ENCODE results near the gene FBXW8.

Gene FBXW8

GRCh38 chr12:116910645-116911451 is at the start of gene FBXW8:
FBXW8 (plus strand) TSS chr12:116910950; CDS start chr12:116911038, 88 bp downstream.
- DNase-seq: peak; percentile 77

DNA sequence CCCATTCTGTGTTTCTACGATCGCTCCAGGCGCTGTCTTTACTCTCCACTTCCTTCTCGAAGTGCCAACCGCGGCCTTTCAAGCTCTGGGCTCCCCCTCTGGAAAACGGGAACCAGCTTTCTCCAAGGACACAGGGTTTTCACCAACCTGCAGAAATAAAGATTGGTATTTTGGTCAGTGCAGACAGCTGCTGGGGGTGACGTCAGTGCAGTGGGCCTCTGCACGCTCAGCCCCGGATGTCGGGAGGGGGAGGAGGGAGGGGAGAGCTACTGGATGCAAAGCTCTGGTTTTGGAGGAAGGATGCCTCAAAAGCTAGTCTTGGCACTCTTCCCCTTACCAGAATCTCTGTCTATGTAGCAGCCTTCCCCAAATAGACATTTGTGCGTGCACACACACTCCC is 49.4 kb upstream of the FBXW8 start:
- peak; percentile 21 for DNase-seq

- no peak for DNase-seq
Observed at GRCh38 chr12:116862167-116862566, 48.6 kb upstream of the FBXW8 start.

DNA sequence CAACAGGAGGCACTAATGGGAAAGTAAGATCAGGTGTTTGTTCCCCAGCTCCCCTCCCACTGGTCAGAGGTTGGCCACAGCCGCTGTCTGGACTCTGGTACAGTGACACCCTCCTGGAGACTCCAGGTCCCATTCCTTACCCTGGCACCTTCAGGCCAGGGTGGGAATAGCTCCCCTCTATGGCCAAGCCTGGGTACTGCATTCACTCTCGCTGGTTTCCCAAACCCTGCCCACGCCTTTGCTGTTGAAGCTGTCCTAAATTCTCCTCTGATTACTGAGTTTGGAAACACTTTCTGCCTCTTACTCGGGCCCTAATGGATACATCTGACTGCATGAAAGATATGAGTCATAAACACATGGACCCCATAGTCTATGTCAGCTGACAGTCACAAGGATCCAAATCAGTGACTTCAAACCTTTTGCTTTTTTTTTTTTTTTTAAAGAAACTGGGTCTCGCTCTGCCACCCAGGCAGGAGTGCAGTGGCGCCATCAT is 47.4 kb upstream of the FBXW8 start:
- no peak for DNase-seq

GRCh38 chr12:116864371-116865160 is 46.2 kb upstream of the FBXW8 start:
- DNase-seq: no peak

- DNase-seq: no peak
Observed at GRCh38 chr12:116867523-116867922, 43.2 kb upstream of the FBXW8 start.

DNA sequence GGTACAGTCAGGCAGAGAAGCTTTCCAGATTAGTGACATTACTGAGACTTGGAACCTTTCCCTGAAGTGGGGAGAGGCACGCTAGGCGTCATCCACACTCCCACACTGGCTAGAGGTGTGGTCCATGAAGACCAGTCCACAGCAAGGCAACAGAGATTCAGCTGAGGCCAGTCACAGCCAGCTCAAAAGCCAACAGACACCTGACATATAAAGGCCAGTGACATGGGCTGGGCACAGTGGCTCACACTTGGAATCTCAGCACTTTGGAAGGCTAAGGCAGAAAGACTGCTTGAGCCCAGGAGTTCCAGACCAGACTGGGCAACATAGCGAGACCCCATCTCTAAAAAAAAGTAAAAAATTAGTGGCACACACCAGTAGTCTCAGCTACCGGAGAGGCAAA is 40.4 kb upstream of the FBXW8 start:
- DNase-seq: no peak

DNA sequence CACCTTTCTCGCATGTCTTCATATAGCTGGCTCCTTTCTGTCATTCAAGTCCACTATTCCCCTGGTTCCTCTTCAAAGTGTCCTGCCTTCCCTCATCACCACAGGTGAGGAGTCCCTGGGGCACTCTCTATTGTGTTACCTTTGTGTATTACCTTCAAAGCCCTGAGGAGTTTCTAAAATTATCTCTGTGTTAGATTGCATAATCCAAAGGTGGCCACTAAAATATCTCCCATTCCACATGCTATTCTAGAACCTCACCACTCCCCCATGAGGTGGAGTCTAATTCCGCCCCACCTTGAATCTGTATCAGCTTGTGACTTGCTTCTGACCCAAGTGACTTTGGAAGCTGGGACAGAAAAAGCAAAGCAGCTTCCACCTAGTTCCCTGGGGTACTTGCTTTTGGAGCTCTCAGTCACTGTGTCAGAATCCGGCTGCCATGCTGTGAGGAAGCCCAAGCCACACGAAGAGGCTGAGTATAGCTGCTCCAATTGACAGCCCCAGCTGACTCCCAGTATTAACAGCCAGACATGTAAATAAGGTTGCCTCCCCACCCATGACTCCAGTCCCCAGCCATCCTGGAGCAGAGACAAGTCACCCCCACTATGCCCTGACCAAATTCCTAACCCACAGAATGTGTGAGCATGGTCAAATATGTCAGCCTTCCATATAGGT is 36.3 kb upstream of the FBXW8 start:
- DNase-seq: no peak

DNA sequence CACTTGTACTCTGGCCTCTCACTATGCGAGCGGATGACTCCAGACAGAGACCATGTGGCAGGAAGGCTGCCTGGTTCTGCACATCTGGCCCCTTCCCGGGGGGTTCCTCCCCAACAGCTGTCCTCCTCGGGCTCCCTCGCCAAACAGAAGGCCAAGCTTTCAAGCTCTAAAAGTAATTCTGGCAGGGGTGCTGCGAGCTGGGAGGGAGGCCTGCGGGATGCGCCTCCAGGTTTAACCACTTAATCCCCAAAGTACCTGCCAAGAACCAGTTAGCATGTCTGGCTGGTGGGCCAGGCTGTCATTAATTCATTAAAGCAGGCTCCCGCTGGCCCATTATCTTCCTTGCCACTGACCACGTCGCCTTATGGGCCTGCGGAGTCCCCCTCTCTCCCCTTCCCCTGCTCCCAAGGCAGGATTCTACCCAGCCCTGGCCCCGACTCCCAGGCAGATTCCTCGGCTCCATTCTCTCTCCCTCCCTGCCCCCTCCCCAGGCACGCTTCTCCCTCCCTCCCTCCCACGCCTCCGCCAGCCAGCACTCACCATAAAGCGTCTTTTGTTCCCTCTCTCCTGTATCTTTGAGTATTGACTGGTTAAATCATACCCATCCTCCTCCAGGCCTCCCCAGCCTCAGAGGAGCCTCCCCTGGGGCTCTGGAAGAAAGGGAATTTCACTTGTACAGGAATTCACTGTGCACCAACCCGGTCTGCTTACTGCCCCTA is 34.4 kb upstream of the FBXW8 start:
- DNase-seq: no peak

DNA sequence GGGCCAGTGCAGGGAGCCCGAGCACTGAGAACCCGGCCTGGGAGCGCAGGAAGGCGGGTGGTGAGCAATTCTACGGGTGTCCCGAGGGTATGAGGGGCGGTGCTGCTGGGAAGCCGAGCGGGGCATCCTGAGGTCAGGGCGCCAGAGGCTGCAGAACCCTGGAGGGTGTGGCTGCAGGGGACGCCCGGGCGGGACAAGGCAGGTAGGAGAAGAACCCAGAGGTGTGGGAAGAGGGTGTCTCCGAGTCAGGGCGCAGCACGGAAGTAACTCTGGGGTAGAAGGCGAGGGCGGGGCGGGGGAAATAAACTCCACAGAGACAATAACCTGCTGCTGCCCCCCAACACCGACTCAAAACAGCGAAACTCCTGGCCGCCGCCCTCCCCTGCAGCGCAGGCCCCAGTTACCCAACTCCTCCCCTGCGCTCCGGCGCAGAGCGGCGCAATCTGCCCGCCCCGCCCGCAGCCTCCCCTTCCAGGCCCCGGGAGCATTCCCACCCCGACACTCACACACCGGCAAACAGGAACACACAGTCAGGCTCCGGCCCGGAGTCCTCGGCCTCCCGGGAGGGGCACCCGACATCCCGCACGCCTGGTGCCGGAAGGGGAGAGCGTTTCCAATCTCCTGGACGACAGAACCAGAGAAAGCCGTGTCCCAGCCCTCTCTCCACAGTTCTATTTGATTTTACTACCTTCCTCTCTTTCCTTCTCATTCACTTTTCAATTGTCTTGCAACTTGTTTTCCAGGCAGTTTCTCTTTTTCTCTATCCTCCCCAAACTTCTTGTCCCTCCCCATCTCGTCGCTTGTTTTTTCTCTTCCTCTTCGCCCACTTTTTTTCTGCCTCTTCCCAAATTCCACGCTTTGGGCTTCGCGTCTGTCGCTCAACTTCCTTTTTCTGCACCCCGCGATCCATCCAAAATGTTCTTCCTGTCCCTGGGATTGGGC is 31.9 kb upstream of the FBXW8 start:
- DNase-seq: no peak

DNA sequence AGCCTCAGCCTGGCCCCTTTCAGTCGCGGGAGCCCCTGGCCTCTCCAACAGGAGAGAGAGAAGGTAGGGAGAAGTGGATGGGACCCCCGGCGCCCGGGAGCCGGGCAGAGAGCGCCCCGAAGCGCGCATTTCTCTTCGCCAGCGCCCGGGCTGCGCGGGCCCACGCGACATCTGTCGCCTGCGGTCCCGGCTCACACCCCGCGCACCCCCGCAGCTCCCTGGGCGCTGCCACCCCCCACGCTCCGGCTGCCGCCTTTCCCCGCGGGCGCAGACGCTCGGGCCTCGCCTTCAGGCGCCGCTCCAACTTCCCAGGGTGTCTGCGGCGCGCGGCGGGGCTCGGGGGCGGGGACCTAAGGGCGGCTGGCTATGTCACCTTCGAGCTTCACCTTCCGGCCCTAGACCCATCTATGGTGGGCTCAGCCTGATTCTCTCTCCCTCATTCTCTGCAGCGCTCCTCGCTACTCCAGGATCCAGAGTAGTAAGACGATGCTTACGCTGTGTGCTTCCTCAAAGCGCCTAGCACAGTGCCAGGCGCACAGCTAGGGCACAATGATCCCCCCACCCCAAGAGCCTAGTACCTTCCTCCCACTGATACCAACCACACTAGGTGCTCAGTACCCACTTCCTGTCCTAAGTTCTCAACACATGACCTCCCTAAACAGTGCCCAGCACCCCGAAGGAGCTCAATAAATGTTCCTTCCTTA is 31.1 kb upstream of the FBXW8 start:
- no peak for DNase-seq

GRCh38 chr12:116880213-116880816 is 30.4 kb upstream of the FBXW8 start:
- DNase-seq: no peak

DNA sequence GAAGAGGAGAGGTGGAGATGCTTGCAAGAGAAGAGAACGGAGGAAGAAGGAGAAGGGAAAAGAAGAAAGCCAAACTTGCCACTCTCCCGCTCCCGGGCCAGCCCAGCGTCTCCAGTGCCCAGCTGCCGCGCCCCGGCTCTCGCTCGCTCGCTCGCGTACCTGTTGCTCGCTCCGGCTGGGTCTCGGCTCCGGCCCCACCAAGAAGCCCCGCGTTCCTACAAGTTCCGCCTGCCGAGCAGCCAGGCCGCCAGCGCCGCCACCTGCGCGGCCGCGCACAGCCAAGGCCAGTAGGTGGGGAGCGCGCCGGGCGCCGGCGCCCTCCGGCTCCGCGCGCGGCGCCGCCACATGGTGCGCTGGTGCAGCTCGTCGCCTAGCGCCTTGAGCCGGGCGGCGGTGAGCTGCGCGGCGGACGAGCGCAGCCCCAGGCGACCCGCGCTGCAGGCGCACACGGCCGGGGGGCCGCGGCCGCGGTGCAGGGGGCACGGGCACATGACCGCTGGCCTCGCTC is 29.9 kb upstream of the FBXW8 start:
- peak; percentile 31 for DNase-seq

- no peak for DNase-seq
Observed at GRCh38 chr12:116881325-116881876, 29.3 kb upstream of the FBXW8 start, which contains the start of gene HRK. HRK (minus strand) TSS chr12:116881441; CDS start chr12:116881307, 134 bp downstream.

DNA sequence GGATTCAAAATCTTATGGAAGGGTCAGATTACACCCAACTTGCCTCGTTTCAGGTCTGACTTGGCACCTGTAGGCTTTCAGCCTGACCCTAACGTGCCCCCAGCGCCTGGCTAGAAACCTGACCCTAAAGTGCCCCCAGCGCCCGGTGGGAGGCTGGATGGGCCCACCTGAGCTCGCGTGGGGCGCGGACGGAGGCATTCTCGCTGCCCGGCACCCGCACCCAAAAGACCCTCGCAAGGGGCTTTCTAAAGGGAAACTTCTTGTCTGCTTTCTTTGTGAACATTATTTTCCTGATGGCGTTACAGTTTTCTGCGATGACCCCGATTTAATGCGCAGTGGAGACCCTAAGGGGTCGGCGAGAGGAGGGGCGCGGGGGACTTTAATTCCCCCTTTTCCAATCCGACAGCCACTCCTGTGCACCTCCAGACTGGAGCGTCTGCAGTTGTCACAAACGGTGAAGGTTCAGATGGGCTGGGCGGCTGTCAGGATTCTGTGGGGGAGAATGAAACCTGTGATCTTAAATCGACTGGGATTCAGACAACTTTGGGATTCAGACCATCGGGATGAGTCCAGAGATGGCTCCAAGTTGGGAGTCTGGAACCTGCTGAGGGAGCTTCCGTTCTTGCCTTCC is 28.8 kb upstream of the FBXW8 start:
- DNase-seq: no peak

DNA sequence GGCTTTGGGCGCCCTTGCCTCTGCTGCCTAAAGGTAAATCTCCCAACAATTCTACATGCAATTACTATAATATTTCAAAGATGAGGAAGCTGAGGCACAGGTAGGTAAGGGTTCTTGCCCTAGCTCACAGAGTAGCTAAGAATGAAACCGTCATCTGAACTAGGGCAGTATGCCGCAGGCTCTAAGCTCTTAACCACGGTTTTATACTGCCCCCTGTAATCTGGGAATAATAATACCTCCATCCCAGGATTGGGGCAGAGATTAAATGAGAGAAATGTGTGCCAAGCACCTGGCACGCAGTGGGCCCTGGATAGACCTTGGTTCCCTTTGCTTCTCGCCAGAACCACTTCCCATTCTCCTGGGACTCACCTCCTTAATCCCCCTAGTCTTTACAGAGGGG is 28.0 kb upstream of the FBXW8 start:
- DNase-seq: peak; percentile 16

- DNase-seq: no peak
Observed at GRCh38 chr12:116884871-116885270, 25.9 kb upstream of the FBXW8 start.

DNA sequence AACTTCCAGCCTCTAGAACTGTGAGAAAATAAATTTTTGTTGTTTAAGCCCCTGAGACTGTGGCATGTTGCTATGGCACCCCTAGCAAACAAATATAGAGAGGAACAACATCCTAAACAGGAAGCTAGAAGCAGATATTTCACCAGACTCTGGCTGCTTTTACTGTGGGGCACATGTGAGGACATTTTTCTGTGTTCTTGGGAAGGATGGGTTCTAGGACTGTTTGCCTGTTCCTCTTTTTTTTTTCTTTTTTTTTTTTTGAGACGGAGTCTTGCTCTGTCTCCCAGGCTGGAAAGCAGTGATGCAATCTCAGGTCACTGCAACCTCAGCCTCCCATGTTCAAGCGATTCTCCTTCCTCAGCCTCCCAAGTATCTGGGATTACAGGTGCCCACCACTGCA is 25.3 kb upstream of the FBXW8 start:
- no peak for DNase-seq

- DNase-seq: no peak
Observed at GRCh38 chr12:116887244-116887643, 23.5 kb upstream of the FBXW8 start.

Measured in activated CD4-positive, alpha-beta T cell treated with anti-CD3 and anti-CD28 coated beads, Interleukin-2, amount 50 U/mL, for 16 hours (primary cell).